Panc1 (cell line): Measurements from ENCODE around the gene INS.

Experiments used
- CTCF ChIP-seq: fragments of 450-650 bp; IDR thresholded peaks from 2 replicates; pipeline ENCODE4 v1.5.1; 2017; ENCODE audit warnings: mild to moderate bottlenecking
- POLR2AphosphoS5 ChIP-seq: IDR thresholded peaks from 2 replicates; pipeline ENCODE4 v1.6.1; 2012; ENCODE audit warnings: mild to moderate bottlenecking, low read depth, low read length, moderate library complexity
- REST ChIP-seq, 2 experiments: IDR thresholded peaks; 2 replicates each; pipeline ENCODE4 v1.6.1; 2011 to 2012; ENCODE audit warnings: low read depth in 2 of 2, control low read depth in 1 of 2, low read length in 1 of 2, mild to moderate bottlenecking in 1 of 2, moderate library complexity in 1 of 2; ENCODE audit not compliant: insufficient read depth in 1 of 2
- SIN3A ChIP-seq: IDR thresholded peaks from 2 replicates; pipeline ENCODE4 v1.6.1; 2012; ENCODE audit warnings: low read depth, mild to moderate bottlenecking, low read length, moderate library complexity, borderline replicate concordance; ENCODE audit not compliant: insufficient read depth
- TCF7L2 ChIP-seq: IDR thresholded peaks from 2 replicates; pipeline ENCODE4 v1.6.1; 2011; ENCODE audit warnings: mild to moderate bottlenecking, low read depth, low read length, inconsistent platforms

- TF ChIP-seq CTCF (no peak), REST (IDR thresholded peaks at IDR 0.05; ENCODE audit: insufficient read depth in 1 of 2, low read depth in 2 of 2, low read length in 1 of 2) (no peak), POLR2AphosphoS5 (no peak), TCF7L2 (no peak), SIN3A (no peak)
These were observed 24.5 kb upstream of the INS start for GRCh38 chr11:2185324-2186085.
